ENCODE measurements around the gene MIR17HG. TPM values are rescaled to one million over a fixed set of nuclear protein-coding genes. Genes with fewer than 3 reads are reported as not detected.
"Not testable (repeated sequence)": the region's sequence is repeated elsewhere in the genome, so short reads cannot be mapped to it uniquely, and the experiment has no call there.

The MIR17HG gene
- total RNA-seq, 4 donors from 2014 or later: 5.1 to 29.5 (median 11.8) TPM

DNA sequence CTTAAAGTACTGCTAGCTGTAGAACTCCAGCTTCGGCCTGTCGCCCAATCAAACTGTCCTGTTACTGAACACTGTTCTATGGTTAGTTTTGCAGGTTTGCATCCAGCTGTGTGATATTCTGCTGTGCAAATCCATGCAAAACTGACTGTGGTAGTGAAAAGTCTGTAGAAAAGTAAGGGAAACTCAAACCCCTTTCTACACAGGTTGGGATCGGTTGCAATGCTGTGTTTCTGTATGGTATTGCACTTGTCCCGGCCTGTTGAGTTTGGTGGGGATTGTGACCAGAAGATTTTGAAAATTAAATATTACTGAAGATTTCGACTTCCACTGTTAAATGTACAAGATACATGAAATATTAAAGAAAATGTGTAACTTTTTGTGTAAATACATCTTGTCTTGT lies 3.6 kb downstream of the MIR17HG start:
- ATAC-seq (ENCODE audit: low FRiP score): no peak

DNA sequence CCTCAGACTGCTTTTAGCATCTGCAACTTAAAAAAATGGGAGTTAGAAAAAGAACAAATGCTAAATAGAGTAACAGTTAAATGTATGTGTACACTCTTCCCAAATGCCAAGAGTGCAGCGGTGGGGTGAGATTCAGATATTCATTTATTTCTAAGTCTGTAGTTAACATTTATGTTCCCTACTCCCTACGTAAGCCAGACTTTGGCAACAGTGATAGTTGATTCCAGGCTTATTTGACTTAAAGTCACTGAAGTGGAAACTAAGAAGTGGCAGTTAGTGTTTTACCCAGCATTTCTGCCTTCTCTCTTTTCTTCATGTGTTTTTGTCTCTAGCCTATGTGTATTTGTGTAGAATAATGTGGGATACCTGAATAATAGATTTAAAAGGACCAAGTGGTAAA lies 4.5 kb downstream of the MIR17HG start:
- no peak for ATAC-seq (ENCODE audit: low FRiP score)

More for the DNA sequence above, 3.6 kb downstream of the MIR17HG start:
- DNase-seq (ENCODE audit: low spot score): no peak
- TF ChIP-seq, protein P1, sequence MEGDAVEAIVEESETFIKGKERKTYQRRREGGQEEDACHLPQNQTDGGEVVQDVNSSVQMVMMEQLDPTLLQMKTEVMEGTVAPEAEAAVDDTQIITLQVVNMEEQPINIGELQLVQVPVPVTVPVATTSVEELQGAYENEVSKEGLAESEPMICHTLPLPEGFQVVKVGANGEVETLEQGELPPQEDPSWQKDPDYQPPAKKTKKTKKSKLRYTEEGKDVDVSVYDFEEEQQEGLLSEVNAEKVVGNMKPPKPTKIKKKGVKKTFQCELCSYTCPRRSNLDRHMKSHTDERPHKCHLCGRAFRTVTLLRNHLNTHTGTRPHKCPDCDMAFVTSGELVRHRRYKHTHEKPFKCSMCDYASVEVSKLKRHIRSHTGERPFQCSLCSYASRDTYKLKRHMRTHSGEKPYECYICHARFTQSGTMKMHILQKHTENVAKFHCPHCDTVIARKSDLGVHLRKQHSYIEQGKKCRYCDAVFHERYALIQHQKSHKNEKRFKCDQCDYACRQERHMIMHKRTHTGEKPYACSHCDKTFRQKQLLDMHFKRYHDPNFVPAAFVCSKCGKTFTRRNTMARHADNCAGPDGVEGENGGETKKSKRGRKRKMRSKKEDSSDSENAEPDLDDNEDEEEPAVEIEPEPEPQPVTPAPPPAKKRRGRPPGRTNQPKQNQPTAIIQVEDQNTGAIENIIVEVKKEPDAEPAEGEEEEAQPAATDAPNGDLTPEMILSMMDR (IDR thresholded peaks at IDR 0.05): no peak

DNA sequence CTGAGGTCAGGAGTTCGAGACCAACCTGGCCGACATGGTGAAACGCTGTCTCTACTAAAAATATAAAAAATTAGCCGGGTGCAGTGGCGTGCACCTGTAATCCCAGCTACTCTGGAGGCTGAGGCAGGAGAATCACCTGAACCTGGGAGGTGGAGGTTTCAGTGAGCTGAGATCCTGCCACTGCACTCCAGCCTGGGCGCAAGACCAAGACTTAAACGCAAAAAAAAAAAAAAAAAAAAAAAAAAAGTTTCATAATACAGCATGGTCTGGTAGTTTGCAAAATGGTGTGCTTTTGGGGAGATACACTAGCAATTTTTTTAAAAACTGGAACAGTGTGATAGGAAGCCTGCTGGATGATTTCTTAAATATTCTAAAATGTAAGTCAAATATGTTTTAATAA lies 5.4 kb downstream of the MIR17HG start:
- not testable (repeated sequence) for ATAC-seq (ENCODE audit: low FRiP score); DNase-seq (ENCODE audit: low spot score)

More for the DNA sequence above, 4.5 kb downstream of the MIR17HG start:
- no peak for DNase-seq (ENCODE audit: low spot score)
- TF ChIP-seq, protein P1 (IDR thresholded peaks at IDR 0.05): no peak

DNA sequence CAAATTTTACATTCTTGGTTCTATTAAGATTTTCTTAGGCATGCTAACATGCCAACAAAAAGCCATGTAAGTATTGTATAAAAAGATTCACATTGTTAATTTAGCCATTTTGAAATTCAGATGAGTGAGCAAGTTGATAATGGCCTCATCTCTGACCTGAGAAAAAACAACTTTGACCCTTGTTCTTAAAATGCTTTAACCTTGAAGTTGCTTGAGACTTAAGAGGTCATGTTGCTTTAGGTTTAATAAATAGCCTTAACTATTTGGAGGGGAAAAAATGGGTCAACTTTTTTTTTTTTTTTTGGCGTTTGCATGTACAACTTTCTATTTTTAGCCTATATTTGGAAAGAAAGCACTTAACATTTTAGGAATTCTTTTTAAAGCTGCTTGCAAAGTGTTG lies 6.0 kb downstream of the MIR17HG start:
- ATAC-seq (ENCODE audit: low FRiP score): no peak
- DNase-seq (ENCODE audit: low spot score): no peak
- TF ChIP-seq, protein P1 (IDR thresholded peaks at IDR 0.05): no peak

DNA sequence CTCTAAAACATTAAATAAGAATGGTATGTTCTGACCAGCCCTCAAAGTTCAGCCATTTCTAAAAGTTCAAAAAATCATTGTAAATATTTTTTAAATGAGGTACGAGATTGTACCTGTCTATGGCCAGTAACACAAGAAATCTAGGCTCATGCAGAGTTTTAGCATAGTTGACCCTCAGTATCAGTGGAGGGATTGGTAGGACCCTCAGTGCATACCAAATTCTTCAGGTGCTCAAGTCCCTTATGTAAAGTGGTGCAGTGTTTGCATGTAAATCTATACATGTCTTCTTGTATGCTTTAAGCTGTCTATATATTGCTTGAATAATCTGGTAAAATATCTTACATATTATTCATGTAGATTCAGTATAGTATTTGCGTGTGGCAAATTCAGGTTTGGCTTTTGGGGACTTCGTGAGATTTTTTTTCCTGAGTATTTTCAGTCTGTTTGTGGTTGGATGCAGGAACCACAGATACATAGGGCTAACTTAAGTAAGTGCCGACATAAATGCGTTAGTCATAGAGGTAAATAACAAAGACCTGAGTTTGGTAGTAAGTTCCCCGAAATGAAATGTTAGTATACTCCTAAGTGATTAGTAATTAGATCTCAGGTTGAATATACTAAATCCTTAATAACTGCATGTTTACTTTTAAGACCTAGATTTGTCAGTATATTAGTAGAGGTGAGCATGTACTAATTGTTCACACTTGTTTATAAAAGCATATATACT lies 7.8 kb downstream of the MIR17HG start:
- ATAC-seq (ENCODE audit: low FRiP score): no peak
- no peak for DNase-seq (ENCODE audit: low spot score)
- TF ChIP-seq, protein P1 (IDR thresholded peaks at IDR 0.05): no peak

DNA sequence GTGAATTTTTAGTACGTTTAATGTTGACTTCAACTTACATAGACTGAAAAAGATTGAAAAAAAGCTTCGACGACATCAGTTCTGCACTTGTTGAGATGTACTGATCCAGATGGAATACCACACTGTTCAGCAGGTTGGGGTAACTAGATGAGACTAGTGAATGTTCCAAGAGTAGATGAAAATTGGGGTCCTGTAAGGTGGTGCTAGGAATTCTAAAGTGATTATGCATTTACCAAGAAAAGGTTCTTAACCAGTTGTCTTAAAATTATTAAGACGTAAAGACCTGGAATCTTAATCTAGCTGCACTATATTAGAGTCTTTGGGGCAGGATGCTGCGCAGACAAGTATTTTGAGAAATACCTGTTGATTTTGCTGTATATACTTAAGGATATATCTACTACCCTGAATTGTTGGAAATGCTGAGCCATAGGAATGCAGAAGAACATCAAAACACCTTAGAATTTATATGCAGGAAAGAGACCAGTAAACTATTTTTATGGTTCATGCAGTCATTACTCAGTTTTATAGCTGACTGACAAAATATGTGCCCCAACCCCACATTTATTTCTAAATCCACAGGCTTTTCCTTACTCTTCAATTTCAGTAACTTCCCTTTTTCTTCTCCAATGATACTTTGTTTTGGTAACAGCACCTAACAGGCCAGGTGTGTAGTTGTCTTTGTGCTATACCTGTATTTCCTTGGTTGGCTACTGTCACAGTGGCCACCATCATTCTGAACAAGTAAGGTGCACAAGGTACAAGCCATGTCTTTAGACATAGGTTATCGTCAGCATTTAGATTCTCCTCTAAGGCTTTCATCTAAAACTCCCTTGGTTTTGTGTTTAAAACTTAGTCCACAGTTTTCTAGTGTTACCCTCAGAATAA lies 8.6 kb downstream of the MIR17HG start:
- TF ChIP-seq, protein P1 (IDR thresholded peaks at IDR 0.05): no peak
- no peak for ATAC-seq (ENCODE audit: low FRiP score)
- DNase-seq (ENCODE audit: low spot score): no peak

DNA sequence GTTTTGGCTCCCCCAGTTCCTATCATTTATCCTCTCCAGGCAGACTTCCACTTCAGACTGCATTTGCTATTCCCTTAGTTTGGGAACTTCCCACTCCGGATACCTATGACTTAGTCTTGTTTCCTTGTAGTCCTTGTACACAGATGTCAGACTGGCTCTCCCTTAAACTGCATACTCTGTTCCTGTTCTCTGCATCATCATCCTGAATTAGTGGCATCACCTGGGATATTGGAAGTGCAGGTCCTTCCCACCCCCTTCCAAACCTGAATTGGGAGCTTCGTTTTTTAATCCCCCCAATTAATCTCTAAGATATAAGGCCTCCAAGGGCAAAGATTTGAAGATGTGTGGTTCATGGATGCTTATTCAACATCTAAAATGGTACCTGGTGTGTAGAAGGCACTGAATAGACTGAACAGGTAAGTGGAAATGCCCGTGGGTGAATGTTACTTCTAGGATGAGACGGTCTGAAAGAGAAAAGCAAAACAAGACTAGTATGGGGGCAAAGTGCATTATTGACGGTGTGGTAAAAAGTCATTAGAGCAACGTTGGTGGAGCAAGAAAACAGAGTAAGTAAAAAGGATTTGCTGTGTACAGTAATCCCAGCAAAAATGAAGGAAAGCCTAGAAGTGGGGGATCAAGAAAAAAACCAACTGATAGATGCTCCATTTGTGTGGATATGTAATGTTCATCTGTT lies 9.6 kb downstream of the MIR17HG start:
- TF ChIP-seq, protein P1 (IDR thresholded peaks at IDR 0.05): no peak
- ATAC-seq (ENCODE audit: low FRiP score) (no peak), DNase-seq (ENCODE audit: low spot score) (no peak)
